LNCaP clone FGC (cell line): ENCODE measurements around the gene IFT81.
"Not testable (repeated sequence)": the region's sequence is repeated elsewhere in the genome, so short reads cannot be mapped to it uniquely, and the experiment has no call there.

Experiments used
- DNase-seq: peaks from one replicate; pipeline ENCODE4 v3.0.0-alpha.2; 2011; ENCODE audit warnings: low read depth
- H3K4me3 ChIP-seq: 2 replicates; pipeline ENCODE4 v1.5.1; 2011; ENCODE audit warnings: mild to moderate bottlenecking, low read depth, low read length, control low read depth
- CTCF ChIP-seq: IDR thresholded peaks from 2 replicates; pipeline ENCODE4 v1.5.1; 2012; ENCODE audit warnings: mild to moderate bottlenecking; ENCODE audit not compliant: control insufficient read depth, insufficient read depth; ENCODE audit errors: extremely low read depth

Gene IFT81

GRCh38 chr12:110109837-110110535 lies 14.2 kb upstream of the IFT81 start:
- H3K4me3 ChIP-seq: no peak overlapping the region
- no peak for TF ChIP-seq CTCF
- no peak for DNase-seq

GRCh38 chr12:110111476-110112334 lies 12.5 kb upstream of the IFT81 start:
- H3K4me3 ChIP-seq: no peak overlapping the region
- no peak for DNase-seq
- TF ChIP-seq CTCF: no peak

GRCh38 chr12:110112335-110112660 lies 11.9 kb upstream of the IFT81 start:
- TF ChIP-seq CTCF: no peak
- no peak overlapping the region for H3K4me3 ChIP-seq
- no peak for DNase-seq

- no peak overlapping the region for H3K4me3 ChIP-seq
- no peak for TF ChIP-seq CTCF
- DNase-seq: no peak
Measured at GRCh38 chr12:110114528-110114937, 9.6 kb upstream of the IFT81 start.

GRCh38 chr12:110115675-110116074 lies 8.5 kb upstream of the IFT81 start:
- no peak for DNase-seq

GRCh38 chr12:110116623-110117022 lies 7.5 kb upstream of the IFT81 start:
- no peak overlapping the region for H3K4me3 ChIP-seq
- DNase-seq: no peak
- no peak for TF ChIP-seq CTCF

More at GRCh38 chr12:110115675-110116074, 8.5 kb upstream of the IFT81 start:
- no peak for TF ChIP-seq CTCF
- no peak overlapping the region for H3K4me3 ChIP-seq

- DNase-seq, H3K4me3 ChIP-seq: not testable (repeated sequence)
Measured at GRCh38 chr12:110117210-110117609, 6.9 kb upstream of the IFT81 start.
